K562 (cell line): ENCODE results near the gene NFIC. TPM values are rescaled to one million over a fixed set of nuclear protein-coding genes. Genes with fewer than 3 reads are reported as not detected.
A peak's percentile ranks its signal among the peaks of the same experiment; 100 is the strongest.

ENCODE experiments used
- E2F4 ChIP-seq: sonication (generic); formaldehyde crosslinking; IDR thresholded peaks from 2 replicates; pipeline ENCODE4 v1.8.0; 2022; ENCODE audit warnings: mild to moderate bottlenecking, low read depth, missing genetic modification reagents
- FIP1L1 ChIP-seq: fragments of 200-400 bp; formaldehyde crosslinking; IDR thresholded peaks from 2 replicates; pipeline ENCODE4 v1.6.1; 2018; ENCODE audit warnings: mild to moderate bottlenecking, low read depth, low read length; ENCODE audit not compliant: poor library complexity, severe bottlenecking
- HDAC2 ChIP-seq: fragments of 450-650 bp; IDR thresholded peaks from 2 replicates; pipeline ENCODE4 v1.6.1; 2016; ENCODE audit warnings: mild to moderate bottlenecking
- HDAC3 ChIP-seq: fragments of 450-650 bp; IDR thresholded peaks from 2 replicates; pipeline ENCODE4 v1.6.1; 2018; ENCODE audit warnings: borderline replicate concordance, mild to moderate bottlenecking, moderate library complexity; ENCODE audit not compliant: partially characterized antibody
- HOXB6 ChIP-seq: fragments of 250-450 bp; sonication (Bioruptor Pico); IDR thresholded peaks from 2 replicates; pipeline ENCODE4 v1.5.1; 2022; ENCODE audit warnings: mild to moderate bottlenecking, borderline replicate concordance
- LARP7 ChIP-seq: fragments of 450-650 bp; IDR thresholded peaks from 2 replicates; pipeline ENCODE4 v1.6.1; 2016
- NCOR1 ChIP-seq: fragments of 450-650 bp; IDR thresholded peaks from 2 replicates; pipeline ENCODE4 v1.6.1; 2016; ENCODE audit warnings: mild to moderate bottlenecking, moderate library complexity
- PHB2 ChIP-seq: fragments of 450-650 bp; IDR thresholded peaks from 2 replicates; pipeline ENCODE4 v1.6.1; 2017; ENCODE audit warnings: low read depth
- PHF8 ChIP-seq: fragments of 200-600 bp; sonication (generic); IDR thresholded peaks from 2 replicates; pipeline ENCODE4 v1.6.1; 2012; ENCODE audit warnings: mixed run types, mild to moderate bottlenecking, inconsistent platforms, low read length, moderate library complexity, borderline replicate concordance
- RB1 ChIP-seq: fragments of 450-650 bp; IDR thresholded peaks from 2 replicates; pipeline ENCODE4 v1.6.1; 2017; ENCODE audit warnings: low read depth, mild to moderate bottlenecking
- RFX7 ChIP-seq: fragments of 250-450 bp; sonication (Bioruptor Pico); IDR thresholded peaks from 2 replicates; pipeline ENCODE4 v1.5.1; 2021; ENCODE audit warnings: mild to moderate bottlenecking
- RHOXF2B ChIP-seq: fragments of 250-450 bp; sonication (Bioruptor Pico); conservative IDR thresholded peaks from 2 replicates; pipeline ENCODE4 v1.5.1; 2021
- SMARCA5 ChIP-seq: fragments of 450-650 bp; IDR thresholded peaks from 2 replicates; pipeline ENCODE4 v1.6.1; 2016
- SRSF7 ChIP-seq: fragments of 200-400 bp; formaldehyde crosslinking; optimal IDR thresholded peaks from 2 replicates; pipeline ENCODE3; 2017; ENCODE audit warnings: mild to moderate bottlenecking, low read depth, low read length
- STAG1 ChIP-seq: sonication (generic); formaldehyde crosslinking; IDR thresholded peaks from 2 replicates; pipeline ENCODE4 v1.5.0; 2020; ENCODE audit warnings: missing genetic modification reagents, borderline replicate concordance
- STAT5A ChIP-seq: IDR thresholded peaks from 2 replicates; pipeline ENCODE4 v1.6.1; 2012; ENCODE audit warnings: low read length, inconsistent platforms, borderline replicate concordance
- TFE3 ChIP-seq: fragments of 450-650 bp; formaldehyde crosslinking; IDR thresholded peaks from 2 replicates; pipeline ENCODE4 v1.4.0; 2020; ENCODE audit warnings: mild to moderate bottlenecking, mixed read lengths
- TSC22D4 ChIP-seq: fragments of 450-650 bp; IDR thresholded peaks from 2 replicates; pipeline ENCODE4 v1.6.1; 2016; ENCODE audit warnings: missing genetic modification characterization, missing biosample characterization, control low read depth
- ZBTB26 ChIP-seq: fragments of 450-650 bp; formaldehyde crosslinking; IDR thresholded peaks from 2 replicates; pipeline ENCODE4 v1.4.0; 2022; ENCODE audit warnings: missing genetic modification characterization
- ZBTB33 ChIP-seq: sonication (generic); formaldehyde crosslinking; IDR thresholded peaks from 2 replicates; pipeline ENCODE4 v1.8.1; 2023; ENCODE audit warnings: mild to moderate bottlenecking, missing genetic modification reagents
- ZNF239 ChIP-seq: fragments of 250-450 bp; sonication (Bioruptor Pico); IDR thresholded peaks from 2 replicates; pipeline ENCODE4 v1.4.0; 2020; ENCODE audit warnings: mild to moderate bottlenecking
- ZNF395 ChIP-seq: fragments of 200-800 bp; sonication (Bioruptor generic); IDR thresholded peaks from 2 replicates; pipeline ENCODE4 v1.6.1; 2017; ENCODE audit warnings: missing genetic modification characterization, missing compliant biosample characterization
- ZNF57 ChIP-seq: fragments of 450-650 bp; formaldehyde crosslinking; IDR thresholded peaks from 2 replicates; pipeline ENCODE4 v1.4.0; 2020; ENCODE audit warnings: mild to moderate bottlenecking, moderate library complexity
- ZNF785 ChIP-seq: fragments of 250-450 bp; sonication (Bioruptor Pico); IDR thresholded peaks from 2 replicates; pipeline ENCODE4 v1.4.0; 2020; ENCODE audit warnings: mild to moderate bottlenecking
- polyA plus RNA-seq, 8 experiments: library from polyadenylated mRNA; depleted of rRNA in 4 of 8; stranded (reverse) in 5 of 8; unstranded in 3 of 8; fragments of >200 nt; fragmentation: Nextera tagmentation in 2 of 8; fragmentation: Illumina TruSeq in 1 of 8; extraction: Ambion mirVana in 2 of 8; extraction: Trizol in 1 of 8; gene quantifications; 2 replicates each; pipeline versions ENCODE4 v1.2.1 to v1.2.3, GENCODE V29; 2011 to 2014; ENCODE audit warnings: inconsistent platforms in 1 of 8, missing spikeins in 1 of 8
- total RNA-seq, 7 experiments: library from RNA; depleted of rRNA in 6 of 7; stranded (reverse); fragments of >200 nt in 6 of 7; fragmentation: Illumina TruSeq in 2 of 7; extraction: Trizol in 2 of 7; gene quantifications; 2 replicates each; pipeline versions ENCODE4 v1.2.1 to v1.2.3, GENCODE V29; 2011 to 2021; ENCODE audit warnings: low replicate concordance in 1 of 7

NFIC gene
- total and polyA plus RNA-seq, 9 of the 15 experiments (the other 6 are each of a cell fraction or from before 2014, with no cell fraction given) = 0.71 to 62.1 (median 6.9) TPM

- TF ChIP-seq ZBTB33 (CRISPR knock-in tag) = no peak
- no peak for TF ChIP-seq HOXB6 (CRISPR knock-in tag)
- TF ChIP-seq RHOXF2B (CRISPR knock-in tag) = no peak
- 0 out of 2 replicates have a peak, but pooled peaks have one; percentile 17 for TF ChIP-seq NCOR1
- no peak for TF ChIP-seq ZNF785 (CRISPR knock-in tag)
- no peak for TF ChIP-seq TFE3 (CRISPR knock-in tag)
- peak; percentile 78 for TF ChIP-seq PHB2
- TF ChIP-seq SMARCA5 = peak; percentile 69; the same call in 1 of the 2 replicates
- no peak; the same call in 1 of the 2 replicates for TF ChIP-seq TSC22D4
- TF ChIP-seq LARP7 = peak; percentile 94; the same call in 1 of the 2 replicates
- no peak for TF ChIP-seq ZNF239 (CRISPR knock-in tag)
- TF ChIP-seq HDAC2 = peak; percentile 56; the same call in 1 of the 2 replicates
- TF ChIP-seq E2F4 (CRISPR knock-in tag) = no peak
- TF ChIP-seq FIP1L1 = no peak
- no peak for TF ChIP-seq STAG1 (CRISPR knock-in tag)
- no peak for TF ChIP-seq SRSF7
- no peak for TF ChIP-seq PHF8
- no peak for TF ChIP-seq ZNF395 (CRISPR knock-in tag)
- TF ChIP-seq STAT5A = no peak
- TF ChIP-seq RFX7 = no peak
- no peak for TF ChIP-seq ZNF57 (CRISPR knock-in tag)
- TF ChIP-seq ZBTB26 (CRISPR knock-in tag) = no peak; the same call in 1 of the 2 replicates
- TF ChIP-seq RB1 = no peak
- no peak for TF ChIP-seq HDAC3
These were observed 2.5 kb downstream of the NFIC start (continued) for GRCh38 chr19:3368848-3369336.
